Stomach smooth muscle (tissue), 2 donors: ENCODE data around the gene SNRNP200.

Source experiments
- H3K27ac ChIP-seq: one replicate; pipeline ENCODE4 v1.7.0; 2013; ENCODE audit warnings: mild to moderate bottlenecking, low read length, inconsistent platforms
- H3K27me3 ChIP-seq, 2 donors: one replicate each; pipeline ENCODE4 v1.7.0; 2013; ENCODE audit warnings: low read length in 2 of 2; ENCODE audit not compliant: insufficient read depth in 2 of 2, control insufficient read depth in 1 of 2
- H3K36me3 ChIP-seq, 2 donors: one replicate each; pipeline ENCODE4 v1.7.0; 2013; ENCODE audit warnings: low read length in 2 of 2; ENCODE audit not compliant: control insufficient read depth in 2 of 2, insufficient read depth in 2 of 2
- H3K4me1 ChIP-seq: one replicate; pipeline ENCODE4 v1.7.0; 2013; ENCODE audit warnings: low read length; ENCODE audit not compliant: control insufficient read depth, insufficient read depth
- H3K4me3 ChIP-seq, 2 donors: one replicate each; pipeline ENCODE4 v1.7.0; 2013; ENCODE audit warnings: low read length in 2 of 2
- H3K9ac ChIP-seq, 2 donors: one replicate each; pipeline ENCODE4 v1.7.0; 2013; ENCODE audit warnings: low read length in 2 of 2, mild to moderate bottlenecking in 1 of 2
- H3K9me3 ChIP-seq, 2 donors: one replicate each; pipeline ENCODE4 v1.7.0; 2013; ENCODE audit warnings: low read length in 2 of 2; ENCODE audit not compliant: control insufficient read depth in 2 of 2
- donor health status: healthy.
- donor health status: Pancreatic carcinoma.

SNRNP200 gene

DNA sequence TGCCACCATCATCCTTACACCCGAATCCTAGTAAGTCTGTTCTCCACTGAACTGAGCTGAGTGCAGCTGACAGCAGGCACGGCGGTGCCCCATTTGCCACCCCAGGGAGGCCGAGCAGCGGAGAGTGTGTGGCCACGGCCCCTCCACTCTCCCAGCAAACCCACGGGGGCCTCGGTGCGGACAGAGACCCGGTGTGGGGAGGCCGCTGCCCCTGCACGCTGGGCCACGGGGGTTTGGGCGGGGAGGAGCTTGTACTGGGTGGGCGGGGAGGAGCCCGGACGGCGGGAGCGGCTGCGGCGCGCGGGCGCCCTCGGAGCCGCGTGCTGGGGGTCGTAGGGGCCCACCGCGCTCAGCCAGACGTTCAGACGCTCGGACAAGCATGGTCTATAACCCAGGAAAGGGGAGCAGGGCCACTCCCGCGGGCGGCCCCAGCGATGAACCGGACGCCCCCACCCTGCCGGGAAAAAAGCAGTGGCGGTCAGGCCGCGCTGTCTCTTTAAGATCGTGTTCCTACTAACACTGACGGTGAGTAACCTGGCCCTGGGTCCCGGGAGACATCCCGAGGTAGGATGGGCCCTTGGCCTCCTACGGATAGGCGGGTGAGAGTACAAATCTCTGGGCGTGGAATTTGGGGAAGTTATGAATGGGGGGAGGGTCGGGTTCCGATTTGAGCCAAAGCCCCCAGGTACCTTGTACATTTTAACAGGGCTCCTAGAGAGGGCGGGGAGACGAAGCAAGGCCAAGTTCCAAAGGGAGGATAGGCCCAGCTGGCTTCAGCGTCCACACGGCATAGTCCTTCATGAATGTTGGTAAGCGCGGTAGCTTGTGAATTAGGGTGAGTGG is 19.9 kb upstream of the SNRNP200 start, which contains the start of gene ITPRIPL1:
Gene ITPRIPL1, plus strand, starts transcription at position 277 of the 843 bp plus-strand sequence. Its CDS starts 523 bp downstream, at position 800.
- peak within 1 kb of the TSS; percentile 51 to 68 for H3K4me3 ChIP-seq
- H3K27me3 ChIP-seq = peaks cover 29 to 41% of the 10 kb centered on the region in 2 donors
- no peaks in the 10 kb centered on the region for H3K9me3 ChIP-seq
- no peaks in the 10 kb centered on the region for H3K36me3 ChIP-seq
- H3K27ac ChIP-seq = no peak within 1 kb of the TSS
- peak within 1 kb of the TSS in 1 of 2 donors; percentile 36 for H3K9ac ChIP-seq
- peaks cover 20% of the 10 kb centered on the region for H3K4me1 ChIP-seq

DNA sequence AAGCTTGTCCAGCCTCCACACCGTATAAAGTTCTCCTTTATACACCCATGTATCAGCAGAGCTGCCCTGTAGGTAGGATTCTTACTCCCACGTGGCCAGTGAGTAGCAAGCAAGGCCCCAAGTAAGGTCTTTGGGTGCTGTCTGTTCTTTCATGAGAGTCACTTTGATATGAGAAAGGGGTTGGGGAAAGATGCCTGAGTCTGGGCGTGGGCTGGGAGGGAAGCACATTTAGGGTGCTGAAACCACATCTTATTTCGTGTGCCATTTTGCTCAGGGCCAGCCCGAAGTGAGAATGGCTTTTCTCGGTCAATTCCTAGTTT is 19.3 kb upstream of the SNRNP200 start:
- H3K9me3 ChIP-seq = no peaks in the 10 kb centered on the region
- no peak overlapping the region for H3K27ac ChIP-seq
- H3K36me3 ChIP-seq = no peaks in the 10 kb centered on the region
- peaks cover 30 to 44% of the 10 kb centered on the region in 2 donors for H3K27me3 ChIP-seq
- peak overlapping the region in 1 of 2 donors; percentile 29 for H3K9ac ChIP-seq
- peaks cover 19% of the 10 kb centered on the region for H3K4me1 ChIP-seq
- peak overlapping the region; percentile 51 to 68 for H3K4me3 ChIP-seq

DNA sequence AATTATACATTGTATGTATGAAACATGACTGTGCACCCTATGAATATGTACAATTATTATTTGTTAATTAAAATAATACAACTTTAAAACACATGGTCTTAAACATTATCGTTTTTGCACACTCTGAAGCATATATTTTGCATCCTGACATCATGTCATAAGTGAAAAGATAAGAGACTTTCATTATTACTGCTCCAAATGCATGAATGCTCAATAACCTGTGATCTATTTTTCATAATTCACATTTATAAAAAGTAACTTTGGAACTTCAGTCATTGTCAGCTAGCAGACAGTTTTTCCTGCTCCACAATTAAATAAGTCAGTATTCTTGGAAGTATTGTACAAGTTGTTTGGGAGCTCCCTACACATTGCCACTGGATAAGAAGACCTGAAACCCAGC is 18.5 kb upstream of the SNRNP200 start:
- Histone ChIP-seq H3K36me3 (no peaks in the 10 kb centered on the region), H3K4me1 (peaks cover 19% of the 10 kb centered on the region), H3K4me3 (no peak overlapping the region), H3K27ac (no peak overlapping the region), H3K27me3 (peaks cover 35 to 49% of the 10 kb centered on the region in 2 donors), H3K9me3 (no peaks in the 10 kb centered on the region), H3K9ac (no peak overlapping the region)

DNA sequence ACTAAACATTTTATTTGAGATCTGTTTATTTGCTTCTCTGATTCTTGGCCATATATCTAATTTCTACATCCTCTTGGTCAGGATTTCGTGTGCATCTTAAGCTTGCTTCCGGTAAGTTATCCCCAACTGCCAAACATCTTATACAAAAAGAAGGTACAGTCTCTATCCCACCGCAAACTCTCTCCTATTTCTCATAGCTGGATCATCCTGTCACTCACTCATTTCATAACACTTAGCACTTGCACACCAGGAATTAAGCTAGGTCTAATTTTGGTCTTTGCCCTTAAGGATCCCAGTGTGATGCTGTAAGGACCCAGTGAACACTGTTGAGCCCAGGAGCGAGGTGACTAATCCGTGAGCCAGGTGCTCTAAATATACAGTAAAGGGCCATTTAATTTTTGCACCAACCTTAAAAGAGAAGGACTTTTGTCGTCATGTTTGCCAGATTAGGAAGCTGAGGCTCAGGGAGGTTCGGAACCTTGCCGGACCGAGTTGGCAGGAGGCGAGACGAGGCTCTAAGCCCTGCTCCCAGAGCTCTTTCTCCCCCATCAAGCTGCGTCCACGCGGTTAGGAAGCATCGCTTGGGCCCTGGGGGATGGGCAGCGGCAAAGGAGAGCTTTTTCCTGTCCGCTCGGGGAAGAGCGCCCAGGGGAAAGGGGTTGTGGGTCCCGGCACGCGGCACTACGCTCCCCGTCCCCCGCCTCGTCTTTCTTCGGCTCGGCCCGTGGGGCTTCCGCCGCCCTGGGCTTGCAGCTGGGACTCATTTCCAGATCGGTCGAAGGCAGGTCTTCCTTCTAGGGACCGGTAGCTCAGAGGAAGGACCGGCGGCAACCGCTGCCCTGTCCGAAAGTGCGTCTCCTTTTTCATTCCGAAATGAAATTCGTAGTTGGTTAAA is 15.6 kb upstream of the SNRNP200 start:
- no peaks in the 10 kb centered on the region for H3K9me3 ChIP-seq
- no peaks in the 10 kb centered on the region for H3K36me3 ChIP-seq
- H3K4me3 ChIP-seq = peak overlapping the region; percentile 81 to 83
- peaks cover 33 to 49% of the 10 kb centered on the region in 2 donors for H3K27me3 ChIP-seq
- H3K4me1 ChIP-seq = peaks cover 17% of the 10 kb centered on the region
- peak overlapping the region; percentile 42 to 46 for H3K9ac ChIP-seq
- H3K27ac ChIP-seq = no peak overlapping the region

DNA sequence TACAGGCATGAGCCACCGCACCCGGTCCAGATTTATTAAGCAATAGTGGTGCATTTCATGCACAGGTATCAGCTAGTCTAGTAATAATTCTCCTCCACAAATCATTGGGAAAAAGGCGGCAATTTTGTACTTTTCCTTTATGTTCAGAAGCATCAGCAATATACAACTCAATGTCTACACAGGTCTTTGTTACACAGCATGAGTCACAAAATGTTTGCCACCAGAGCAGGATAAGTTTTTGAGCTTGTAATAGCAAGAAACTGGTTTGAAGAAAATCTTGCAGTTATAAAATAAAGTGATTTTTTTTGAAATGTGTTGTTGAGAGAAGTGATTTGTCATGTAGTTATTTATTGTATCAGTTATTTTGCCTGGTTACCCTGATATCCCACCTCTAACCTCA is 15.0 kb upstream of the SNRNP200 start:
- Histone ChIP-seq H3K4me3 (no peak overlapping the region), H3K4me1 (peaks cover 17% of the 10 kb centered on the region), H3K9me3 (no peaks in the 10 kb centered on the region), H3K36me3 (no peaks in the 10 kb centered on the region), H3K27ac (no peak overlapping the region), H3K9ac (no peak overlapping the region), H3K27me3 (peaks cover 28 to 42% of the 10 kb centered on the region in 2 donors)

DNA sequence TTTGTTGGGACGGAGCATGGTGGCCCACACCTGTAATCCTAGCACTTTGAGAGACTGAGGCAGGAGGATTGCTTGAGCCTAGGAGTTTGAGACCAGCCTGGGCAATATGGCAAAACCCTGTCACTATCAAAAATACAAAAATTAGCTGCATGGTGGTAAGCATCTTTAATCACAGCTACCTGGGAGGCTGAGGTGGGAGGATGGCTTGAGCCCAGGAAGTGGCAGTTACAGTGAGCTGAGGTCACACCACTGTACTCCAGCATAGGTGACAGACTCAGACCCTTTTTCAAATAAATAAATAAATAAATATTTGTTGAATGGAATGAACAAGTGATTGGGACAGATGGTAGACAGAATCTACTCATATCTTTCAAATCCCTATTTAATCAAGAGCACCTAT is 14.1 kb upstream of the SNRNP200 start:
- no peak overlapping the region for H3K4me3 ChIP-seq
- no peak overlapping the region for H3K27ac ChIP-seq
- H3K9me3 ChIP-seq = no peaks in the 10 kb centered on the region
- H3K9ac ChIP-seq = no peak overlapping the region
- peaks cover 22 to 33% of the 10 kb centered on the region in 2 donors for H3K27me3 ChIP-seq
- H3K4me1 ChIP-seq = peaks cover 13% of the 10 kb centered on the region
- H3K36me3 ChIP-seq = no peaks in the 10 kb centered on the region

DNA sequence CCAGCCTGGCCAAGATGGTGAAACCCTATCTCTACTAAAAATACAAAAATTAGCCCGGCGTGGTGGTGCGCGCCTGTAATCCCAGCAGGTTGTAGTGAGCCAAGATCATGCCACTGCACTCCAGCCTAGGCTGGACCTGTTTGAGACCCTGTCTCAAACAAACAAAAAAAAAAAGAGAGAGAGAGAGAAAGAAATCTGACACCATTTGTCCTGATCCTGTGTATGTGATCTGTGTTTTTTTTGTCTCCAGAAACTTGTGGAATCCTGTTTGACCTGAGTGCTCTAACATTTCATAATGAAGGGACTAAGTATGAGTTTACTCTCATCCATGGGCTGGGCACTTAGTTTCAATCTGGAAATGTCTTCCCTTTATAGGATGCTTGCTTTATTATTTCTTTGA is 13.4 kb upstream of the SNRNP200 start:
- H3K27me3 ChIP-seq = peaks cover 22 to 29% of the 10 kb centered on the region in 2 donors
- no peak overlapping the region for H3K27ac ChIP-seq
- H3K4me1 ChIP-seq = peaks cover 13% of the 10 kb centered on the region
- H3K36me3 ChIP-seq = no peaks in the 10 kb centered on the region
- H3K9ac ChIP-seq = no peak overlapping the region
- H3K4me3 ChIP-seq = no peak overlapping the region
- no peaks in the 10 kb centered on the region for H3K9me3 ChIP-seq

DNA sequence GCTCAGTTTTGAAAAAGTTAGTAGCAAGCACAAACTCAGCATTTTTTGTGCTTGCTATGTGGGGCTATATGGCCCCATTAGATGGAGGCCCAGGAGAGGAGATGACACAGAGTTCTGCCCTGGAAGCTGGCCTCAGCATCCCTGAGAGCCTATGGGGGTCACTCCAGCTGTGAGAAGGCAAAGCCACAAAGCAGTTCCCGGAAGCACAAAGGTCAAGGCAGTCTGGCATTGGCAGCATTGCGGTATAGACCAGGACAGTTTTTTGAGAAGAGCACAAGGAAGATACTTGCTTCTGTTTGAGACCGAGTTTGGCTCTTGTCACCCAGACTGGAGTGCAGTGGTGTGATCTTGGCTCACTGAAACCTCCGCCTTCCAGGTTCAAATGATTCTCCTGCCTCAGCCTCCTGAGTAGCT is 12.2 kb upstream of the SNRNP200 start:
- Histone ChIP-seq H3K9me3 (no peaks in the 10 kb centered on the region), H3K9ac (no peak overlapping the region), H3K4me1 (peaks cover 13% of the 10 kb centered on the region), H3K27me3 (peaks cover 22% of the 10 kb centered on the region in 2 donors), H3K36me3 (no peaks in the 10 kb centered on the region), H3K27ac (no peak overlapping the region), H3K4me3 (no peak overlapping the region)

DNA sequence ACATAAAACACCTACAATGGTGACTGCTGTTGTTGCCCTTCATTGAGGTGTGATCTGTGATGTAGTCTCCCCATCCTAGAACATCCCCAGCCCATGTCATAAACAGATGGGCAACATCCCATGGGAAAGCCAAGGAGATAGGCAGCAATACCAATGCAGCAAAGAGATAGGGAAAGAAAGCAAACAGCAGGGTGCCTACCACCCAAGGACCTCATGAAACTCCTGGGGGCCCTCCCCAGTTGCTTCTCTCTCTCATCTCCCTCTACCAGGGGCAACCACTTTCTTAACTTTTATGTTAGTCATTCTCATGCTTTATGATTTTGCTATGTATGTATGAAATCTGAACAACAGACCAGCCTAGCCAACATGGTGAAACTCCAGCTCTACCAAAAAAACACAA is 11.7 kb upstream of the SNRNP200 start:
- Histone ChIP-seq H3K36me3 (no peaks in the 10 kb centered on the region), H3K27ac (no peak overlapping the region), H3K4me1 (peaks cover 13% of the 10 kb centered on the region), H3K4me3 (no peak overlapping the region), H3K9ac (no peak overlapping the region), H3K27me3 (peaks cover 20 to 21% of the 10 kb centered on the region in 2 donors), H3K9me3 (no peaks in the 10 kb centered on the region)

DNA sequence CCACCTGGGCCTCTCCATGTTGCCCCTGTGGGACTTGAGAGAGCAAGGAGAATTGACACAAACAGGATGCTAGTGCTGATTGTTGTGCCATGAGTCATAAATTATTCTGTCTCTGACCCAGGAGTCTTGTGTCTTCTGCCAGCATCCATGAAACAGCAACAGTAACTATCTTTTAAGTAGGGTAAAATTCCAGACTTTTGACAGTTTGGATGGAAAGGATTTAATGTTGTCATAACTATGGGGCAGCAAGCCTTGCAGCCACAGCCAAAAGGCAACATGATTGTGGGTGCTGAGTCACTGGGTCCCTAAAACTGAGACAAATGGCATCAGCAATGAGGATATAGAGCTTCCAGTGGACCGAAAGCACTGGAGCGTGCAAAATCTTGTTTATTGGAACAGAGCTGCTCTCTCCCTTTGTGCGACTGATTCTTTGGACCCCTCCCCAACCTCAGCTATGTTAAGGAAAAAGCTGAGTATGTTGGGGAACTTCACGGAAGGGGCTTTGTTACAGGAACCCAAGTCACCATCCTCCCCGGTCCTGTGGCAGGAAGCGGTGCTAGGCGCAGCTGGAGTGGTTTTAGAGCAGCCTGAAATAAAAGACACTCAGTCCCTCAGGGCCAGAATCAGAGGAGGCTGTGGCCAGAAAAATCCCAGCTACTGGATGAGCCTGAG is 10.2 kb upstream of the SNRNP200 start:
- peaks cover 8 to 16% of the 10 kb centered on the region in 2 donors for H3K27me3 ChIP-seq
- H3K9ac ChIP-seq = no peak overlapping the region
- no peak overlapping the region for H3K27ac ChIP-seq
- H3K36me3 ChIP-seq = no peaks in the 10 kb centered on the region
- no peaks in the 10 kb centered on the region for H3K4me1 ChIP-seq
- H3K4me3 ChIP-seq = no peak overlapping the region
- H3K9me3 ChIP-seq = no peaks in the 10 kb centered on the region
